CD4-positive, alpha-beta T cell treated with Interferon alpha-2 for 1 hour (primary cell): ENCODE measurements around the gene HEATR1.

ENCODE experiments used
- DNase-seq, 2 donors: peaks; one replicate each; pipeline ENCODE4 v3.0.0-alpha.2; 2020 to 2022

HEATR1 gene

GRCh38 chr1:236535662-236536161, 68.6 kb downstream of the HEATR1 start:
- DNase-seq = no peak

GRCh38 chr1:236535190-236535589, 69.1 kb downstream of the HEATR1 start:
- no peak for DNase-seq

GRCh38 chr1:236534151-236534651, 70.1 kb downstream of the HEATR1 start:
- no peak for DNase-seq

GRCh38 chr1:236532850-236533249, 71.5 kb downstream of the HEATR1 start:
- no peak for DNase-seq

GRCh38 chr1:236530959-236531358, 73.4 kb downstream of the HEATR1 start:
- no peak for DNase-seq

- no peak for DNase-seq
These were observed 74.0 kb downstream of the HEATR1 start for GRCh38 chr1:236530286-236530685.

- DNase-seq = no peak
These were observed 78.2 kb downstream of the HEATR1 start for GRCh38 chr1:236526079-236526478.

GRCh38 chr1:236524895-236525184, 79.5 kb downstream of the HEATR1 start:
- no peak for DNase-seq

- peak; percentile 79 to 85 for DNase-seq
These were observed 80.0 kb downstream of the HEATR1 start for GRCh38 chr1:236524142-236524894.

- DNase-seq = peak; percentile 87 to 89
These were observed 80.6 kb downstream of the HEATR1 start, which contains the start of gene LGALS8 for GRCh38 chr1:236523704-236524141. LGALS8 (plus strand) TSS chr1:236523982; CDS start chr1:236526071, 2,089 bp downstream.

GRCh38 chr1:236522937-236523703, 81.2 kb downstream of the HEATR1 start:
- DNase-seq = peak in 1 of 2 donors; percentile 15

GRCh38 chr1:236520445-236521005, 83.8 kb downstream of the HEATR1 start:
- no peak for DNase-seq

- no peak for DNase-seq
These were observed 86.0 kb downstream of the HEATR1 start for GRCh38 chr1:236518322-236518721.

GRCh38 chr1:236516929-236517704, 87.2 kb downstream of the HEATR1 start:
- DNase-seq = peak; percentile 32 to 65

GRCh38 chr1:236515443-236515958, 88.8 kb downstream of the HEATR1 start:
- no peak for DNase-seq

- DNase-seq = no peak
These were observed 89.4 kb downstream of the HEATR1 start for GRCh38 chr1:236514703-236515442.

GRCh38 chr1:236511735-236512418, 92.4 kb downstream of the HEATR1 start:
- DNase-seq = no peak

GRCh38 chr1:236509647-236510401, 94.5 kb downstream of the HEATR1 start:
- DNase-seq = no peak

GRCh38 chr1:236509203-236509602, 95.1 kb downstream of the HEATR1 start:
- no peak for DNase-seq

GRCh38 chr1:236508593-236509027, 95.7 kb downstream of the HEATR1 start:
- DNase-seq = peak in 1 of 2 donors; percentile 49
